Breast epithelium (tissue), 3 donors: ENCODE results near the gene ZNF579.

Experiments
- CTCF ChIP-seq, 3 donors: fragments of 450-650 bp; IDR thresholded peaks; one replicate each; pipeline ENCODE4 v1.5.1; 2016 to 2017; ENCODE audit warnings: antibody characterized with exemption in 3 of 3, mild to moderate bottlenecking in 3 of 3, moderate library complexity in 3 of 3
- POLR2A ChIP-seq: fragments of 450-650 bp; IDR thresholded peaks from one replicate; pipeline ENCODE4 v1.6.1; 2016; ENCODE audit warnings: antibody characterized with exemption, mild to moderate bottlenecking, moderate library complexity

GRCh38 chr19:55539090-55539984 lies 41.3 kb downstream of the ZNF579 start:
- no peak for TF ChIP-seq CTCF (IDR thresholded peaks at IDR 0.05)
- no peak for TF ChIP-seq POLR2A
